Astrocyte (in vitro differentiated cells and primary cell): ENCODE measurements around the gene WIPF3. TPM values are rescaled to one million over a fixed set of nuclear protein-coding genes. Genes with fewer than 3 reads are reported as not detected.

Experiments
- DNase-seq: peaks from one replicate; pipeline ENCODE4 v3.0.0-alpha.2; 2010; ENCODE audit warnings: low read depth
- FAIRE-seq: peaks from 2 replicates; lab custom pipeline; 2011; peaks lifted over from hg19 to GRCh38; lab: Jason Lieb, UNC
- H2AFZ ChIP-seq: 2 replicates; pipeline ENCODE4 v1.6.0; 2012; ENCODE audit warnings: low read depth, low read length, inconsistent platforms
- H3K27ac ChIP-seq: 2 replicates; pipeline ENCODE4 v1.5.1; 2011; ENCODE audit warnings: low read depth, low read length, inconsistent platforms
- H3K27me3 ChIP-seq: 2 replicates; pipeline ENCODE4 v1.6.0; 2011; ENCODE audit warnings: low read length, inconsistent platforms; ENCODE audit not compliant: insufficient read depth
- H3K36me3 ChIP-seq: 2 replicates; pipeline ENCODE4 v1.5.1; 2011; ENCODE audit warnings: low read length, inconsistent platforms; ENCODE audit not compliant: insufficient read depth
- H3K4me1 ChIP-seq: 2 replicates; pipeline ENCODE4 v1.5.1; 2011; ENCODE audit warnings: low read length, inconsistent platforms; ENCODE audit not compliant: insufficient read depth
- H3K4me2 ChIP-seq: 2 replicates; pipeline ENCODE4 v1.6.0; 2012; ENCODE audit warnings: low read length, inconsistent platforms
- H3K4me3 ChIP-seq: 2 replicates; pipeline ENCODE4 v1.5.1; 2011; ENCODE audit warnings: low read depth, mild to moderate bottlenecking, low read length, inconsistent platforms; ENCODE audit not compliant: insufficient read depth
- H3K79me2 ChIP-seq: 2 replicates; pipeline ENCODE4 v1.6.0; 2012; ENCODE audit warnings: mild to moderate bottlenecking, low read length, inconsistent platforms; ENCODE audit not compliant: insufficient read depth
- H3K9ac ChIP-seq: 2 replicates; pipeline ENCODE4 v1.6.0; 2012; ENCODE audit warnings: mild to moderate bottlenecking, low read length, inconsistent platforms
- H3K9me3 ChIP-seq: 2 replicates; pipeline ENCODE4 v1.5.1; 2012; ENCODE audit warnings: low read depth, mild to moderate bottlenecking, low read length, inconsistent platforms; ENCODE audit not compliant: insufficient read depth
- H4K20me1 ChIP-seq: 2 replicates; pipeline ENCODE4 v1.6.0; 2012; ENCODE audit warnings: low read length, inconsistent platforms; ENCODE audit not compliant: insufficient read depth
- H3K27ac Mint-ChIP-seq: one replicate; pipeline ENCODE4 v1.8.0; 2021; ENCODE audit warnings: mild to moderate bottlenecking, mixed read lengths; ENCODE audit not compliant: unreplicated experiment
- H3K27me3 Mint-ChIP-seq: one replicate; pipeline ENCODE4 v1.8.0; 2021; ENCODE audit warnings: low read depth, mixed read lengths; ENCODE audit not compliant: unreplicated experiment
- H3K36me3 Mint-ChIP-seq: one replicate; pipeline ENCODE4 v1.8.0; 2021; ENCODE audit warnings: low read depth, mixed read lengths; ENCODE audit not compliant: unreplicated experiment
- H3K4me1 Mint-ChIP-seq: one replicate; pipeline ENCODE4 v1.8.0; 2021; ENCODE audit warnings: low read depth, mixed read lengths; ENCODE audit not compliant: unreplicated experiment
- H3K4me3 Mint-ChIP-seq: one replicate; pipeline ENCODE4 v1.8.0; 2021; ENCODE audit warnings: mild to moderate bottlenecking, moderate library complexity, mixed read lengths; ENCODE audit not compliant: unreplicated experiment
- H3K9me3 Mint-ChIP-seq: one replicate; pipeline ENCODE4 v1.8.0; 2021; ENCODE audit warnings: mild to moderate bottlenecking, mixed read lengths; ENCODE audit not compliant: unreplicated experiment
- CTCF ChIP-seq: IDR thresholded peaks from 2 replicates; pipeline ENCODE4 v1.5.1; 2011; ENCODE audit warnings: low read depth, mild to moderate bottlenecking, inconsistent platforms, low read length, moderate library complexity; ENCODE audit not compliant: insufficient read depth
- EZH2 ChIP-seq: IDR thresholded peaks from 2 replicates; pipeline ENCODE4 v1.6.1; 2012; ENCODE audit warnings: mild to moderate bottlenecking, low read length, inconsistent platforms; ENCODE audit not compliant: insufficient read depth
- total RNA-seq: library from RNA; stranded (reverse); gene quantifications from 2 replicates; pipeline ENCODE4 v1.2.1, GENCODE V29; 2021

WIPF3 gene
- total RNA-seq, 1 donor from 2014 or later = 1.0 TPM

- Histone ChIP-seq H3K9me3 (no peaks in the 10 kb centered on the region), H3K79me2 (no peaks in the 10 kb centered on the region), H3K4me2 (no peak overlapping the region), H3K4me3 (no peak overlapping the region), H3K9ac (no peak overlapping the region), H3K27me3 (peaks cover 14% of the 10 kb centered on the region), H2AFZ (no peak overlapping the region), H3K27ac (no peak overlapping the region), H4K20me1 (no peaks in the 10 kb centered on the region), H3K36me3 (no peaks in the 10 kb centered on the region), H3K4me1 (no peaks in the 10 kb centered on the region)
- no peaks in the 10 kb centered on the region for H3K36me3 Mint-ChIP-seq
- H3K27ac Mint-ChIP-seq = no peak overlapping the region
- H3K27me3 Mint-ChIP-seq = peaks cover 11% of the 10 kb centered on the region
- no peak for FAIRE-seq
- TF ChIP-seq EZH2 (no peak), CTCF (no peak)
- H3K9me3 Mint-ChIP-seq = peaks cover 1% of the 10 kb centered on the region
- no peaks in the 10 kb centered on the region for H3K4me1 Mint-ChIP-seq
- no peak overlapping the region for H3K4me3 Mint-ChIP-seq
- DNase-seq = no peak
Observed at GRCh38 chr7:29765490-29765889, 40.8 kb upstream of the WIPF3 start.

GRCh38 chr7:29770371-29770770 is 35.9 kb upstream of the WIPF3 start:
- Histone ChIP-seq H3K4me3 (no peak overlapping the region), H4K20me1 (no peaks in the 10 kb centered on the region), H3K9me3 (no peaks in the 10 kb centered on the region), H2AFZ (no peak overlapping the region), H3K36me3 (no peaks in the 10 kb centered on the region), H3K9ac (no peak overlapping the region), H3K27me3 (peaks cover 14% of the 10 kb centered on the region), H3K79me2 (no peaks in the 10 kb centered on the region), H3K27ac (no peak overlapping the region), H3K4me1 (no peaks in the 10 kb centered on the region), H3K4me2 (no peak overlapping the region)
- Mint-ChIP-seq H3K27me3 (peaks cover 21% of the 10 kb centered on the region), H3K36me3 (no peaks in the 10 kb centered on the region), H3K4me1 (no peaks in the 10 kb centered on the region), H3K4me3 (no peak overlapping the region), H3K27ac (no peak overlapping the region), H3K9me3 (peaks cover 3% of the 10 kb centered on the region)
- no peak for TF ChIP-seq CTCF
- TF ChIP-seq EZH2 = no peak
- FAIRE-seq (no peak), DNase-seq (no peak)

- Histone ChIP-seq H3K4me1 (no peaks in the 10 kb centered on the region), H3K36me3 (no peaks in the 10 kb centered on the region), H3K9ac (no peak overlapping the region), H3K4me2 (no peak overlapping the region), H3K27ac (no peak overlapping the region), H3K4me3 (no peak overlapping the region), H3K27me3 (peaks cover 10% of the 10 kb centered on the region), H2AFZ (no peak overlapping the region), H4K20me1 (no peaks in the 10 kb centered on the region), H3K9me3 (no peaks in the 10 kb centered on the region), H3K79me2 (no peaks in the 10 kb centered on the region)
- Mint-ChIP-seq H3K9me3 (peaks cover 4% of the 10 kb centered on the region), H3K4me1 (no peaks in the 10 kb centered on the region), H3K27ac (no peak overlapping the region), H3K36me3 (no peaks in the 10 kb centered on the region), H3K4me3 (no peak overlapping the region), H3K27me3 (peaks cover 24% of the 10 kb centered on the region)
- TF ChIP-seq CTCF (no peak), EZH2 (no peak)
- no peak for FAIRE-seq
- DNase-seq = no peak
Observed at GRCh38 chr7:29771081-29771816, 35.1 kb upstream of the WIPF3 start.
